Right lobe of liver (tissue), 4 donors: Measurements from ENCODE around the gene KCNJ5.

ENCODE experiments used
- POLR2A ChIP-seq: fragments of 450-650 bp; IDR thresholded peaks from one replicate; pipeline ENCODE4 v1.6.1; 2017; ENCODE audit warnings: antibody characterized with exemption, mild to moderate bottlenecking
- TF ChIP-seq, protein P1 (sequence below), 4 donors: fragments of 200-600 bp in 3 of 4; fragments of 450-650 bp in 1 of 4; IDR thresholded peaks; one replicate each; pipeline versions ENCODE4 v1.5.1 to v1.8.0; 2016 to 2022; ENCODE audit warnings: antibody characterized with exemption in 4 of 4, mild to moderate bottlenecking in 2 of 4
- donor health status: DM: no; HTN: no; CAD: no.
- donor health status: DM: no; HTN: no; CAD: no.
- donor health status: DM: no; HTN: yes; CAD: no.

DNA sequence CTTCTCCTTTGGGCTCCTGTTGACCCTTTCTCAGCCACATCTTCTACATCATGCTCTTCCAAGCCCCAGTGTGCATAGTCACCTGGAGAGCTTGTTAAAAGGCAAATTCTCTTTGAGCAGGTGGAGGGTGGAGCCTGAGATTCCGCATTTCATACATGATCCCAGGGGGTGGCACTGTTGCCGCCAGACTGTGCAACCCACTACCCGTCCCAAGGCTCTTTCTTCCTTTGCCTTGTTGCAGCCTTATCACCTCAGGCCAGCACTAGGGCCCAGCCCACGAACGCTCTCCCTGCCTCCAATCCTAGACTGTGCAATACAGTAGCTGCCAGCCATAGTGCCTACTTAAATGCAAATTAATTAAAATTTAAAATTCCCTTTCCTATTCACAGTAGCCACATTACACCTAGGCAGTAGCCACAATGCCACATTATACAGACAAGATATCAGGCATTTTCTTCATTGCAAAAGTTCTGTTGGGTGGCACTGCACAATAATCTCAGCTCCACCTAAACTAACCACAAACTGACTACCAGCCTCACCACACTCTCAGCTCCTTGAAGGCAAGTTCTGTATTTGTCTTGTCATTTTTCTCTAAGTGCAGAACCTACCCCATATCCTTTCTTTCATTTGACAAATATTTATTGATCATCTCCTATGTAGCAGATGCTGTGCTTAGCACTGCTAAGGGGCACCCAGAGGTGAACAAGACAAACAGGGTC is 4.6 kb upstream of the KCNJ5 start:
- TF ChIP-seq, protein P1, sequence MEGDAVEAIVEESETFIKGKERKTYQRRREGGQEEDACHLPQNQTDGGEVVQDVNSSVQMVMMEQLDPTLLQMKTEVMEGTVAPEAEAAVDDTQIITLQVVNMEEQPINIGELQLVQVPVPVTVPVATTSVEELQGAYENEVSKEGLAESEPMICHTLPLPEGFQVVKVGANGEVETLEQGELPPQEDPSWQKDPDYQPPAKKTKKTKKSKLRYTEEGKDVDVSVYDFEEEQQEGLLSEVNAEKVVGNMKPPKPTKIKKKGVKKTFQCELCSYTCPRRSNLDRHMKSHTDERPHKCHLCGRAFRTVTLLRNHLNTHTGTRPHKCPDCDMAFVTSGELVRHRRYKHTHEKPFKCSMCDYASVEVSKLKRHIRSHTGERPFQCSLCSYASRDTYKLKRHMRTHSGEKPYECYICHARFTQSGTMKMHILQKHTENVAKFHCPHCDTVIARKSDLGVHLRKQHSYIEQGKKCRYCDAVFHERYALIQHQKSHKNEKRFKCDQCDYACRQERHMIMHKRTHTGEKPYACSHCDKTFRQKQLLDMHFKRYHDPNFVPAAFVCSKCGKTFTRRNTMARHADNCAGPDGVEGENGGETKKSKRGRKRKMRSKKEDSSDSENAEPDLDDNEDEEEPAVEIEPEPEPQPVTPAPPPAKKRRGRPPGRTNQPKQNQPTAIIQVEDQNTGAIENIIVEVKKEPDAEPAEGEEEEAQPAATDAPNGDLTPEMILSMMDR (IDR thresholded peaks at IDR 0.05): peak in 2 of 4 donors; percentile 11 to 16
- no peak for TF ChIP-seq POLR2A
